ENCODE data around the gene KLHL3.

GRCh38 chr5:137575847-137576246 is 160.0 kb downstream of the KLHL3 start:
- no peak for TF ChIP-seq CTCF (IDR thresholded peaks at IDR 0.05)
- no peak for TF ChIP-seq ZFX (IDR thresholded peaks at IDR 0.05; ENCODE audit: borderline replicate concordance)

All from 22Rv1 (cell line).